GM12865 (cell line): ENCODE data around the gene PAF1.

Experiments used
- DNase-seq: peaks from one replicate; pipeline ENCODE4 v3.0.0; 2010; ENCODE audit warnings: low read depth
- H3K4me3 ChIP-seq: 2 replicates; pipeline ENCODE4 v1.5.1; 2011; ENCODE audit warnings: mild to moderate bottlenecking, low read depth, low read length, control low read depth
- CTCF ChIP-seq: IDR thresholded peaks from 2 replicates; pipeline ENCODE4 v1.5.1; 2011; ENCODE audit warnings: low read length, control low read depth, low read depth, inconsistent platforms; ENCODE audit not compliant: insufficient read depth; ENCODE audit errors: missing control alignments

Gene PAF1

GRCh38 chr19:39397360-39398296, 6.7 kb upstream of the PAF1 start:
- DNase-seq, result peak; percentile 95
- H3K4me3 ChIP-seq, result peak overlapping the region; percentile 50
- TF ChIP-seq CTCF, result peak; percentile 99

GRCh38 chr19:39390451-39390750, 505 bp downstream of the PAF1 start:
- DNase-seq, result no peak
- TF ChIP-seq CTCF, result no peak
- H3K4me3 ChIP-seq, result peak overlapping the region; percentile 89

GRCh38 chr19:39389631-39390414, 1.1 kb downstream of the PAF1 start:
- no peak for TF ChIP-seq CTCF
- DNase-seq, result no peak
- H3K4me3 ChIP-seq, result peak overlapping the region; percentile 89

GRCh38 chr19:39388657-39389056, 2.2 kb downstream of the PAF1 start:
- no peak for DNase-seq
- H3K4me3 ChIP-seq, result no peak overlapping the region
- no peak for TF ChIP-seq CTCF

- no peak for TF ChIP-seq CTCF
- H3K4me3 ChIP-seq, result no peak overlapping the region
- no peak for DNase-seq
These were observed 4.3 kb downstream of the PAF1 start for GRCh38 chr19:39386557-39386956.

GRCh38 chr19:39385629-39386411, 5.1 kb downstream of the PAF1 start:
- no peak overlapping the region for H3K4me3 ChIP-seq
- DNase-seq, result no peak
- no peak for TF ChIP-seq CTCF
